ENCODE measurements around the gene PBX4.

- TF ChIP-seq POLR2AphosphoS5 (IDR thresholded peaks at IDR 0.05) (no peak), CTCF (IDR thresholded peaks at IDR 0.05) (no peak), POLR2A (IDR thresholded peaks at IDR 0.05) (no peak)
Measured at GRCh38 chr19:19635313-19635702, 16.8 kb upstream of the PBX4 start.
